Kidney capillary endothelial cell (primary cell): Measurements from ENCODE around the gene E2F2.

ENCODE experiments used
- DNase-seq: peaks from one replicate; pipeline ENCODE4 v3.0.0-alpha.2; 2018; ENCODE audit warnings: low spot score

Gene E2F2

DNA sequence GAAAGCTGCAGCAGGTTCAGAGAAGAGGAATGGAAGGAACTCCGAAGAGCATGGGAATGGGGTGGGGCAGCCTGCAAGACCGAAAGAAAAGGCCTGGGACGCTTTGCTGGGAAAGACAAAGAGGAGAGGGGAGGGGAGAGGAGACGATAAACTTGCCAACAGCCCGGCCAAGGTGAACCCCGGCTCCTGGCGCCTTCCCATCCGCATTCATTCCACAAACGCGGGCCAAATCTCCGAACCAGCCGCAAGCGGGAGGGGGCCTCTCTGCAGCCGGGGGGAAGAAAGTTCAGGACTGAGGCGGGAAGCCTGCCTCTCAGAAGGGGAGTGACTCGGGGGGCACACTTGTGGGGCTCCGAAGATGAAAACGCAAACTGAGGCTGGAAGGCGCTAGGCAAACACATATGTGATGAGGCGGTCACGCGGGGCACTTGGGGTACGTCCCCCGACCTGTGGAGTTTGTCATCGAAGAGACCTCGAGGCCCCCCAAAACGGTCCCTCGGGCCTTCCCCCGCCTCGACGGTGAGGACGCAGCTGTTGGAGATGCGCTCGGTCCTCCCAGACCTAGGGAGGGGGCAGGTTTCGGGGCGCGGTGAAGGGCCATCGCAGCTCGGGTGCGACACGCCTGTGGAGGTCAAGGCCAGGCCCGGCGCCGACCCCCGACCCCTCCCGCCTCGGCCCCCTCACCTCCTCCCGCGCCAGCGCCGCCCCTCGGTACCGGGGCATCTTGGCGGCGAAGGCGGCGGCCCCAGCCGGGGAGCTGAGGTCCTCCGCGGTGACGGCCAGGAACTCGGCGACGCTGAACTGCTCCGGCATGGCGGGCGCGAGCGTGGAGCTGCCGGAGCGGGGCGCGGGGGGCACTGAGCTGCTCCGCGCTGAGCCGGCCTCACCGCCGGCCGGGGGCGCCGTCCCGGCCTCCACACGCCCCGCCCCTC is 47.4 kb downstream of the E2F2 start, which contains the start of gene ASAP3:
TSS of gene ASAP3 (minus strand) at position 859 of the 932 bp plus-strand sequence. CDS start at position 813, 46 bp downstream.
- DNase-seq, result no peak

DNA sequence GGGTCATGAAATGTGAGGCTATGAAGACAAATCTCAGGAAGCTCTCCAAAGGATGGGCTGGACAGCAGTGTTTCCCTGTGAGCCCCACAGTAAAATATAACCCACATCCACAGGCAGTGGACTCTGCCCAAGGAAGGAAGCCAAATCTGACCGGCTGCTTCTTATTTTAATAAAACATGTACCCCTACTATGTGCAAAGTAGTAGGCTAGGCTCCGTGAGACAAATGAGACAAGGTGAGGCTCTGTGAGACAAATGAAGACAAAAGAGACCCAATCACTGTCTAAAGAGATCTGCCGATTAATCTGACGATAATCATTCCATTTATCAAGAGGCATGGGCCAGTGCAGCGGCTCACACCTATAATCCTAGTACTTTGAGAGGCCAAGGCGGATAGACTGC is 49.1 kb downstream of the E2F2 start:
- no peak for DNase-seq

DNA sequence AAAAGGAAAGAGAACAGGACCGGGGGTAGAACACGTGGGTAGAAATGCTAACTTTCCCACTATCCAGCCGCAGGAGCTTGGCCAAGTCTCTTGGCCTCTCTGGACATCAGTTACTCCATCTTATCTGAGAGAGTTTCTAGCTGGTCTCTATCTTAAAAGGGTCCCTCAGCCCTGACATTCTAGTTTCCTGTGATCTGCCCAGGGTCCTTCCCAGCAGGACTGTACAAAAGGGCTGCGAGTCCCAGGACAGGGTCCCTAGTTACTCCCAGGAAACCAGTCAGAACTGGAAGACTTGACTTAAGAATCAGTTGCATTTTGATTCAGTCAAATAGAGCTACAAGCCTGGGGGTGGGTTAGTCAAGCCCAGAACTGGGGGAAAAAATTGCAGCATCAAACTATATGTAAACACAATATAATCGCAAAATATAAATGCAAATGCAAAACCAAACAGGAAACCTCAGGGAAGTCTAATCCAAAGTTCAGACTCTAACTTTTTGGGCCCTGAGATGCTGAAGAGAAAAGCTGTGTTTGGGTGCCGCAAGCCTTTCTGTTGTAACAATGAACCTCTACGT is 49.9 kb downstream of the E2F2 start:
- DNase-seq, result no peak

DNA sequence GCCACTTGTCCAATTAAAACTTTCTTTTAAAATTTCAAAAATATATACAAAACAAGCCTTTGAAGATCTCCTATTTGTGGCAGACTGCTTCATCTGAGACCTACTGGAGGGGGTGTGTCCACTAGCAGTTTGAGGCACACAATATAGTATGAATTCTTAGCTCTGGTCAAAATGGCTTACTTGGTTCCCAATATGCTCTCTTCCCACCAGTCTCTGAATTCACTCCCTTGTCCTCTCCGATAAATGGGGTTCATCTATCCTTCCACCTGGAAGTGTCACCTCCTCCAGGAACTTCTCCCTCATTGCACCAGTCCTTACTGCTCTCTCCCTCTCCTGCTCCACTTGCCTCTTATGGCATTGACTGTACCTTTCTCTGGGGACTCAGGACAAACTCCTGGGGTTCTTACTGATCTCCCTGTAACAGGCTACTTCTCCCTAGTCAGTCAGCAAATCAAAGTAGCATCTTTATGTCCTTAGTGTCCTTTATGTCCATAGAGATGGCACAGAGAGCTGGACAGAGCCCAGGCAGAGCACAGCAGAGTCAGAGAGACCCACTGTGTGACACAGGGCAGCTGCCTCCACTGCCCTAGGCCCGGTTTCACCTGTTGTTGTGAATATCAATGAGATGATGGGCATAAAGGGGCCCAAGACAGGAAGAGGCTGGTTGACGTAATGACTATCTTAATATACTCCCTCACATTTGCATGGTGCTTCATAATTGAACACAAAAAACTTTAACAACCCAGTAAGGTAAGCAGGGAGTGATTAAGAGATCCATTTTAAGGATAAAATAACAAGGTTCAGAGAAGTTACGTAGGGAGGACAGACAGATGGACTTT is 50.6 kb downstream of the E2F2 start:
- DNase-seq, result no peak

DNA sequence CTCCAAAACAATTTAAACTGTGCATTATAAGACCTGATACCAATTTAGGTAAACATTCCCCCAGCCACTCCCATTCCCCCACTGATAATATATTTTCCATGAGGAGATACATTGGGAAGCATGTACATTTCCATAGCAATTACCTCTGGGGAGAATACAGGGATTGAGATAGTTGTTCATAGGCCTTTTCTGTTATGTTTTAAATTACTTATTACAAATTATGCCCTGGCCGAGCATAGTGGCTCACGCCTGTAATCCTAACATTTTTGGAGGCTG is 51.4 kb downstream of the E2F2 start:
- DNase-seq, result no peak

DNA sequence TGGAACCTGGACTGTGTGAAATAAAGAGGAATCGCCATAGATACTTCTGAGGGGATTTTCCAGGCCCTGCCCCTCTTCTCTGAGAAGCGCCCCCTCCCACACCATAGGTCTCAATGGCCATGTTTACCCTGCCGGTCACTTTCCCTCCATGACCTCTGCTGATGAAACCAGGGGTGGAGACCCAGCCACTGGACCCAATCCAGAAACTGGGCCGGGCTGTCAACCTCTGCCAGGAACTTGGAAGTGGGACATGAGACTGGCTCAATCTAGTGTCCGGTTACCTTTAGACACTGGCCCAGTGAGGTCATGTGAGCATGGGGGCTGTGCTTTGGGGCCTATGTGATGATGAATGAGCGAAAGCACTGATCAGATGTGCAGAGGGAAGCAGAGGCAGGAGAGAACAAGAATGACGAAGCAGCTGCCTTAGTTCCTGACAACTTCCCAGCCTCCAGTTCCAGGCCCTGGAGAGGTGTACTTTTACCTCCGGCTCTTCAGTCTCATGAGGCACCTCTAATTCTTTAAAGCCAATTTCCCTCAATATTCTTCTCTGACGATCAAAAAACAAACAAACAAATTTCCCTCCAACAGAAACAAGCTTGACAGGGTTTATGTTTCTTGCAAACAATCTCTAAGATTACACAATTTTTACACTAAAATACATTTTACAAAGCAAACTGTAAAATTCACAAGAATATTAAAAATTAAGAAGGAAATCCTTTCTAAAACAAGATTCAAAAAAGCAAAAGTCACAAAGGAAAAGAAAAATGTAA is 52.0 kb downstream of the E2F2 start:
- DNase-seq, result no peak

DNA sequence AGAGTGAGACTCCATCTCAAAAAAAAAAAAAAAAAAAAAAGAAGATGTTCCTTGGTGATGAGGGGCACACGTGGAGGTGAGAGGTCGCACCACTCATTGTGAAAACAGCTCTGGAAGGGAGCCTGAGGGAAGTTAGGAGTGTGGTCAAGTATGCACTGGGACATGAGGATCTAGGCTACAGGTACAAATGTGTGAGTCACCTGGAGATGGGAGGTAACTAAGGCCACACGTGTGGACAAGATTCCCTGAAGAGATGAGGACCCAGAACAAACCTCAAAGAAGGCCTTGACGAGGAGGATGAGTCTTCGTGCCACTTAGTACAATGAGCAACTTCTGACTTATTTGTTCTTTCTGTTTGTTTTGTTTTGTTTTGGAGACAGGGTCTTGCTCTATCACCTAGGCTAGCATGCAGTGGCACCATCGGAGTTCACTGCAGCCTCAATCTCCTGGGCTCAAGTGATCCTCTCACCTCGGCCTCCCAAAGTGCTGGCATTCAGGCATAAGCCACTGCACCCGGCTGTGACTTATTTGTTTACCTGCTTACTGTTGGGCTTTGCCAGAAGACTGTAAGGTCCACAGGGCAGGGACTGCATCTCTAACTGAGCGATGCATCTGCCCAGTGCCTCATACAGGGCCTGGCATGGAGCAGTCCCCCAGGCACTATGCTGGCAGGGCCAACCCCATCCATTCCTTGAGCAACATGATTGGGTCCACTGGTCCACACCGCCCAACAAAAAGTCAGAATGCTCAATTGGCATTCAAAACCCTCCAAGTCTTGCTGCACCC is 53.5 kb downstream of the E2F2 start:
- no peak for DNase-seq

DNA sequence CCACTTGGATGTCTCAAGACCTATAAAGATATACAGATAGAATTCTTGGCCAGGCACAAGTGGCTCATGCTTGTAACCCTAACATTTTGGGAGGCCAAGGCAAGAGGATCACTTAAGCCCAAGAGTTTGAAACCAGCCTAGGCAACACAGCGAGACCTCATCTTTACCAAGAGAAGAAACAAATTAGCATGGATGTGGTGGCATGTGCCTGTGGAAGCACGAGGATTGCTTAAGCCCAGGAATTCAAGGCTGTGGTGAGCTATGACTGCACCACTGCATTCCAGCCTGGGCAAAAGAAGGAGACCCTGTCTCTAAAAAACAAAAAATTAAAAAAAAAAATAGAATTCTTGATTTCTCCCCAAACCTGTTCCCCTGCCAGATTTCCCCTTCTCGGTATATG is 55.4 kb downstream of the E2F2 start:
- no peak for DNase-seq

DNA sequence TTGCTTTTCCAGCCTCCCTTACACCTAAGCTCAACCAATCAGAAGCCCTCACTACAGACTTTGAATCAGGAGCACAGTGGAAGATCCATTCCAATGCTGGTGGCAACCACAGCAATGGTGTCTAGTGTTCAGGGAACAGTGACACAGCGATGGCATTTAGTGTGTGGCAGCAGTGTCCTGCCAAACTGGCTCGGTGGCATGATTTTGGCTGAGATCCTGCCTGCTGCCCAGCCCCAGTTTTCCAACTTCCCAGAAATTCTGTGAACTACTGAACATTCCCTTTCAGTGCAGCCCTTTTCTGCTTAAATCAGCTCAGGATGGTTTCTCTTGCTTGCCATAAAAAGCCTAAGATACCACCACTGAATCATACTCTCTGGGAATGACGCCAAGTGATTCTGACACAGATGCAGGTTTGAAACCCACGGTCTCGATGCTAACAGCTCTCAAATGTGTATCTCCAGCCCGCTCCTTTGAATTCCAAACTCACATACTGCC is 55.9 kb downstream of the E2F2 start:
- no peak for DNase-seq

DNA sequence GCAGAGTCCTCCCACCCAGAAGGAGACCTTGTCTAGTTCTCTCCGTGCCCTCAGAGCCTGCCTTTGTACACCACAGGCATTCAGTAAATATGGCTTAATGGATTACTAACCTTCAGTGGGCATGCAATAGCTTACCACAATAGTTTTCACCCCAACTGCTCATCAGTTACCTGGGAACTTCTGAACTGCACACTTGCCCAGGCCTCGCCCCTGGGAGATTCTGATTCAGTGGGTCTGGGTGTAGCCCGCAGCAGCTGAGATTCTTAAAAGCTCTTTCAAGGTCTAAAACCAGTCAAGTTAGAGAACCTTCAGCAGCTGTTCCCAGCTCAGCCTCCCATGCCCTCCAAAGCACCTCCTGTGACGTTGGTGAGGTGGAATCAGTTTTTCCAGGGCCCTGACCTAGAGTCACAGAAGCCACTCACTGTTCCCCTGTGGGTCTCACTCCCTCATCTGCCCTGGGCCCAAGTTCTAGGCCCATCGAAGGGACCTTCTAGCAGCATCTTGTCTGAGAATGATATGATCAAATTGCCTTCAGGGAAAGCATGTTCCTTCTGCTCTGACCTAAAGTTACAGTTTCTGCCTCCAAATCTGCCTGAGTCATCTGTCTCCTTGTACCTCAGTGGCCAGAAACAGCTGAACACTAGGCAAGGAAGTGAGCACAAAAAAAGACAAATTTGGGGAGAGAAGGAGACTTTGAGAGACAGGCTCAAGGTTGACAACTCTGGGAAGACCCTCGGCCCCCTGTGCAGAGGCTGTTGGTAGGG is 57.8 kb downstream of the E2F2 start:
- DNase-seq, result no peak

DNA sequence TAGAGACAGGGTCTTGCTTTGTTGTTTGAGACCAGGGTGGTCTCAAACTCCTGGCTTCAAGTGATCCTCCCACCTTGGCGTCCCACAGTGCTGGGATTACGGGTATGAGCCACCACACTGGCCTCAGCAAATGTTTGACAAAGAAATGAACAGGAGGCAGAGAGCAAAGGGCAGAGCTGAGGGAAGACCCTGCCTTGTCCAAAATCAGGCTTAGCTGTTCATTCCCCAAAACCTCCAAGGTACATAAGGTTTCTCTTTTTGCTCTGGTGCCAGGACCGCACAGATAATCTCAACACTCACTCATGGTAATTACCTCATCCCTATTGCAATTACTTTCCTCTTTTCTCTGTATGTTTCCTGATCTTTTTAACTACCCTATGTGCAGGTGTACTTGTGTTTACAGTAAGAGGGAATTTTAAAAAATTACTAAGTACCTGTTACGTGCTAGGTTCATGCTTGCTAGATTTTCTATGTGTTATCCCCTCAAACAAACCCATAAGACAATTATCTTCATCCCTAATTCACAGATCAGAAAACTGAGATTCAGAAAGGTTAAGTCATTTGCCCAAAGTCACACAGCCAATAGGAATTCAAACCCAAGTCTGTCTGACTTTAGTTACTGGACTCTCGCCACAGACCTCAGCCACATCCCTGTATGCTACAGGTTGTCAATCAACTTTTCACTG is 58.5 kb downstream of the E2F2 start:
- DNase-seq, result no peak

DNA sequence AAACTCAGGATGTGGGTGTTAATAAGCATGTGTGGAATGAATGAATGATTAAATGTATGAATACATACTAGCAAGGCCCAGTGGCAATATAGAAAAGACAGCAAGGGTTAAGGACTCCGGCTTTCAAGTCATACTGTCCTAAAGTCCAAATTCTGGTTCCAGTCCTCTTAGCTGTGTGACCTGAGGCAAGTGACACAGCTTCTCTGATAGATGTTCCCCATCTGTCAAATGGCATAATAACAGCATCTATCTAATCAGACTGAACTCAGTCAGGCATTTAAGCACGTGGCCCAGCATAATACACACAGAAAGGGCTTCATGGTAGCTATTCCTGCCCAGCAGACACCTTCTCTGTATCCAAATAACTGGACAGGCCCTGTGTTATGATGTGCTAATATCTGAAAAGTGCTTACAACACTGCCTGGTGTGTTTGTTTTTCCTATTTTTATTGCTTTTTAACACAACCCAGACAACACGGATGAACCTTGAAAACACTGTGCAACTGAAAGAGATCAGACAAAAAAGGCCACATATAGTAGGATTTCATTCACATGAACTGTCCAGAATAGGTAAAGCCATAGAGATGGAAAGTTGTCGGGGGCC is 59.5 kb downstream of the E2F2 start:
- no peak for DNase-seq

DNA sequence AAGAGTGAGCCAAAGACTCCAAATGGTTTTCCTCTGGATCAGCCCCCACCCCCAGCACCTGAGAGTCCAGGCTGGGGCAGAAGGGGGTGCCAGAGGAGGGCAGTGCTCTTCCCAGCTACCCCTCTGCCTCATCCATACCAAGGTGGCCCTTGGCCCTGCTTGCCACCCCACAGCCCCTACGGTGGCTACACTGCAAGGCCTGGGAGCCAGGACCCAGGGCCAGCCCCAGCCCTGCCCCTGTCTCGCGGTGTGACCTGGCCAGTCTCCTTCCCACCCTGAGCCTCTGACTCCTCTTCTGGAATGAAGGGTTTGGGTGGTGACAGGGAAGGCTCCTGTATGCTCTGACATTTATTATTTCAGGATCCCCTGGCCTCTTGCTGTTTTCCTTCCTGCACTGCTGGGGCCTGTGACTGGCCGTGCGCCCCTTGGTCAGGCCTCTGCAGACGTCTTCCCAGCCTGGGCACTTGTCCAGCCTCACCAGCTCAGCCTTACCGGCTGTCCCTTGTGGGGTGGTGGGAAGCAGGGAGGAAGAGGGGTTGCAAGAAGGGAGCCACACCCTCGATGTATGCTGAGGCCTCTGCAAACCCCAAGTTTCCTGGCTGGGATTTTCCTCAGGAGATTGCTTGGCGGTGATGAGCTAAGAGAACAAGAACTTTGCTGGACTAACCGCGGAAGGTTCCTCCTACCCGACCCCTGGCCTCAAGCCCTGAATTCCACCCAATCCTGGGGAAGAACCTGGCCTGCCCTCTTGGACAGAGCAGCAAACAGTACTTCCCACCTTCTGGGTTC is 60.6 kb downstream of the E2F2 start:
- no peak for DNase-seq

DNA sequence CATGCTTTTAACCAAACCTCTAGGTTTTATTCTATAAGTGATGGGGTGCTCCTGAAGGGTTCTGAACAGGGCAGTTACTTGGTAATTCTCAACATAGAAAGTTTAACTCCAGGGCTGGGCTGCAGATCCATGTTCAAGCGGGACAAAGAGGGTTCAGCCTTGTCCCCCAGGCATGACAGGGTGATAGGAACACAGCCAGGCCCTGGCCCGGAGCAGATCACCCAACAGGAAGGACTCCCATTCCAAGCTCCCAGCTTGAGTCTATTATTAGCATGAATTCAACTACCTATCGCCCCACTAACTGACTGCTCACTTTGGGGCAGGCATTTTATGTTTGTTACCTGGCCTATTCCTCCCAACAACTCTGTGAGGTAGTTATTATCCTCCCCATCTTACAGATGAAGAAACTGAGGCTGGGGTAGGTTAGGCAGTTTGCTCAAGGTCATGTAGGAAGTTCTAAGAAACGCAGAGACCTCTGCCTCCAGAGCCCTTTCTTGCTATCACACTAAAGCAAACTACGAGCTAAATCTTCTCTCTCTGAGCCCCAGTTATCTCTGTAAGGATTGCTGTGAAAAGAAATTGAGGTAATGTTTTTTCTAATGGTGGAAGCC is 61.6 kb downstream of the E2F2 start:
- DNase-seq, result no peak

DNA sequence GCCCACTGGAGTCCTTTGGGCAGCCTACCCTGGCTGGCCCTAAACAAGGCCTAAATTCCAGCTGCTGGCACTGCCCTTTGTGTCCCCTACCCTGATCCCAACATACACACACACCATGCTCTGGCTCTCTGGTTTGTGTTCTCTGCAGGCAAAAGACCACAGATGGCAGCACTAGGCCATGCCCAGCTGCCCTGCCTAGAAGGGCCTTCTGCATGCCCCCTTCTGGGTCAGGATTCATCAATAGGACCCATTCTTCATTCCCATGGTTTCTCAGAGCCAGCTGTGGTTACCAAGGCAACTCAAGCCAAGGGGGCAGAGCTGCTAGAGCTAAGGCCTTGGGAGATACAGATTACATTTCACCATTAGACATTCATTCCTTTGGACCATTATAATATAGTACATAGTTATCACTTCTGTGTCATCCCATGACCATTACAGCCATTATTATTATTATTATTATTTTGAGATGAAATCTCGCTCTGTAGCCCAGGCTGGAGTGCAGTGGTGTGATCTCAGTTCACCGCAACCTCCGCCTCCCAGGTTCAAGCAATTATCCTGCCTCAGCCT is 64.5 kb downstream of the E2F2 start:
- no peak for DNase-seq

DNA sequence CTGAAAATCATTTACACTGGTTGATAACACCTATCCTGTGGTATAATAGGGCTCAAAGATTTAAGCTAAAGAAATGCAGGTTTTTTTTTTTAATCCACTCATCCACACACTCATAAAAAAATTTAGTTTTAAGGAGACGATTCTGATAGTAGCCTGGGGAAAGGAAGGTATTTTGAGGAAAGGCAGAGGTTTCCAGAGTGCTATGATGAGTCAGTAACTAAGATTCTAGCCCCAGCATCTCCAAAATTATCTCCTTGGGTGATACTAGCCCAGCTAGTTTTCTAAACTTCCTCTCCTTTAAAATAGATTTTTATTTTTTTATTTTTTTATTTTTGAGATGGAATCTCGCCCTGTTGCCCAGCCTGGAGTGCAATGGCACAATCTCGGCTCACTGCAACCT is 67.7 kb downstream of the E2F2 start:
- no peak for DNase-seq

DNA sequence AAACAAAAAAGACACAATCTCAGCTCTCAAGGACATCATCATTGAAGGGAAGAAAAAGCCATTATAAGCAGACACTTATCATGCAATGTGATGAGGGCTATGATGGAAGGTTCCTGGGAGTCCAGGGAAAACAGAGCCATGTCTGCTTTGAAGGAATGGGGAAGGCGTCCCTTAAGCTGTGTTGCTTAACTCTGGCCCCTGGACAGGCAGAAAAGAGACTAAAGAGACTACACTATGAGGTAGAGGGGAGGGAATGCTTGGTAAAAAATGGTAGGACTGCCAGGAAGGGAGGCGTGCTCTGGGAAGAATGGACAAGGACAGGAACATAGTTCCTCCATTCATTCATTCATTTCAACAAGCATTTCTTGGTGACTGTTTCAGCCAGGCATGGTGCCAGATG is 68.3 kb downstream of the E2F2 start:
- DNase-seq, result no peak

DNA sequence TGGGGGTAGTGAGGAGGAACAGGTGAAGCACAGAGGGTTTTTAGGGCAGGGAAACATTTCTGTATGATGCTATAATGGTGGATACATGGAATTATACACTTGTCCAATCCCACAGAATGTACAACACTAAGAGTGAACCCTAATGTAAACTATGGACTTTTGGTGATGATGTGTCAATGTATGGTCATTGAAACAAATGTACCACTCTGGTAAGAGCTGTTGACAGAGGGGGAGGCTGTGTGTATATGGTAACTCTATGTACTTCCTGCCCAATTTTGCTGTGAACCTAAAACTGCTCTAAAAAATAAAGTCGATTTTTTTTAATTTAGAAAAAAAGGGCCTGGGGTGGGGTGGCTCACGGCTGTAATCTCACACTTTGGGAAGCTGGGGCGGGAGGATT is 70.0 kb downstream of the E2F2 start:
- DNase-seq, result no peak
